ENCODE measurements around the gene C3orf80.

GRCh38 chr3:160179906-160180305 lies 45.3 kb upstream of the C3orf80 start:
- TF ChIP-seq YY1 (IDR thresholded peaks at IDR 0.05; ENCODE audit: low read depth, low read length) (no peak), CTCF (IDR thresholded peaks at IDR 0.05 in 2 of 3, conservative IDR thresholded peaks at IDR 0.05 in 1 of 3; ENCODE audit: control insufficient read depth in 2 of 3, extremely low read depth in 1 of 3, insufficient read depth in 1 of 3, low read depth in 3 of 3, low read length in 3 of 3) (no peak), TAF1 (IDR thresholded peaks at IDR 0.05; ENCODE audit: borderline replicate concordance, low read depth, low read length) (no peak)

Measured in GM12878 (cell line).